IPS-18a (cell line): ENCODE measurements around the gene ZYG11A.

Experiments
- H3K27ac ChIP-seq: one replicate; pipeline ENCODE4 v1.5.1; 2013; ENCODE audit warnings: low read length
- H3K27me3 ChIP-seq: one replicate; pipeline ENCODE4 v1.6.1; 2013; ENCODE audit warnings: mild to moderate bottlenecking, low read length; ENCODE audit not compliant: control insufficient read depth, insufficient read depth
- H3K36me3 ChIP-seq: one replicate; pipeline ENCODE4 v1.6.1; 2013; ENCODE audit warnings: low read depth, low read length; ENCODE audit not compliant: control insufficient read depth
- H3K4me1 ChIP-seq: one replicate; pipeline ENCODE4 v1.6.1; 2013; ENCODE audit warnings: low read depth, low read length; ENCODE audit not compliant: control insufficient read depth
- H3K4me3 ChIP-seq: one replicate; pipeline ENCODE4 v1.5.1; 2013; ENCODE audit warnings: low read length
- H3K9ac ChIP-seq: one replicate; pipeline ENCODE4 v1.6.1; 2013; ENCODE audit warnings: mild to moderate bottlenecking, low read length, moderate library complexity
- H3K9me3 ChIP-seq: one replicate; pipeline ENCODE4 v1.6.1; 2013; ENCODE audit warnings: low read depth, low read length; ENCODE audit not compliant: control insufficient read depth

The ZYG11A gene

DNA sequence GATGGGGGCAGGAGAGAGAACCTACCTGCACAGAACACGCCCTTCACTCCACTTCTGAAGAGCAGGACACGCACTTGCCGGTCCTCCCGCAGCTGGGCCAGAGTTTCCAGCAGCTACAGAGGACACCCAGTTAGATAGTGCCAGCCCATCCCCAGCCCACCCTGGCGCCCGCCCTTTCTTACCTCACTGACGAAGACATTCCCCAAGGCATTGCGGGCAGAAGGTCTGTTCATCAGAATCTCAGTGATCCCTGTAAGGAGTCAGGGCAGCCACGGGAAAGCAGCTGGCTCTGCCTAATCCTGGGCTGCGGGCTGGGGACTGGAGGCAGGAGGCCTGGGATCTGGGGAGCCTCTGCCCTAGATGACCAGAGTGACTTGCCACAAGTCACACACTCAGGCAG, 69.0 kb downstream of the ZYG11A start:
- H3K4me1 ChIP-seq, result peaks cover 5% of the 10 kb centered on the region
- no peak overlapping the region for H3K4me3 ChIP-seq
- H3K36me3 ChIP-seq, result no peaks in the 10 kb centered on the region
- H3K9me3 ChIP-seq, result no peaks in the 10 kb centered on the region
- no peak overlapping the region for H3K27ac ChIP-seq
- H3K9ac ChIP-seq, result no peak overlapping the region
- H3K27me3 ChIP-seq, result no peaks in the 10 kb centered on the region

DNA sequence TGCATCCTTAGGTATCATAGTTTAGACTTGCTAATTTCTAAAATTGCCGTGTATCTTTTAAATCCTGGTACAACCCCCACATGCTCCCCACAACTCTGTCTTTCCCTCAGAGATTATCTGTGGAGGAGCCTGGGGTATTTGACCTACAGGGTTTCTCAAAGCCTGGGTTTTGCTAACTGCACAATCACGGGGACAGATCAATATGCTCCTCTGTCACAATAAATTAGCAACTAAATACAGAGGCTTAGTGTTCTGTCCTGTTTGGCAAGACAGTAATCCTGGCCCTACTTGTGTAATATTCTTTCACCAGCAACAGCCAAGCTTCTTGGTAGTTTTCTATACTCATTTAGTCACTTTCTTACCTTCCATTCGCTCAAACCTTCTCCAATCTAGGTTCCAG, 70.5 kb downstream of the ZYG11A start:
- H3K27me3 ChIP-seq, result no peaks in the 10 kb centered on the region
- no peak overlapping the region for H3K4me3 ChIP-seq
- no peak overlapping the region for H3K9ac ChIP-seq
- H3K27ac ChIP-seq, result no peak overlapping the region
- no peaks in the 10 kb centered on the region for H3K9me3 ChIP-seq
- peaks cover 5% of the 10 kb centered on the region for H3K4me1 ChIP-seq
- no peaks in the 10 kb centered on the region for H3K36me3 ChIP-seq

DNA sequence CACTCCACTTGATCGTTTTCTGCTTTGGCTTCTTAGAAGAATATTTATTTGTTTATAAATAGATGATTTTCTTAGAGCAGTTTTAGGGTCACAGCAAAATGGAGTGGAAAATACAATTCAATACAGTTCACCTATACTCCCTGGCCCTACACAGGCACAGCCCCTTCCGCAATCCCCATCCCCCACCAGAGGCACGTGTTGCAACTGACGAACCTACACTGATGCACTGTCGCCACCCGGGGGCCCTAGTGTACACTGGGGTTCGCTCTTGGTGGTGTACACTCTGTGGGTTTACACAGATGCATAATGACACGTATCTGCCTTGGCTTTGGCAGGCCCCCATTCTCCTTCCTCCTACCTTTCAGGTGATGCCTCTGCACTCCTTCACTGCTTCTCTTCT, 71.0 kb downstream of the ZYG11A start:
- Histone ChIP-seq H3K9ac (no peak overlapping the region), H3K27me3 (no peaks in the 10 kb centered on the region), H3K4me1 (peaks cover 5% of the 10 kb centered on the region), H3K4me3 (no peak overlapping the region), H3K36me3 (no peaks in the 10 kb centered on the region), H3K9me3 (no peaks in the 10 kb centered on the region), H3K27ac (no peak overlapping the region)

- no peaks in the 10 kb centered on the region for H3K36me3 ChIP-seq
- no peak overlapping the region for H3K27ac ChIP-seq
- peaks cover 5% of the 10 kb centered on the region for H3K4me1 ChIP-seq
- H3K27me3 ChIP-seq, result no peaks in the 10 kb centered on the region
- no peak overlapping the region for H3K9ac ChIP-seq
- H3K9me3 ChIP-seq, result no peaks in the 10 kb centered on the region
- H3K4me3 ChIP-seq, result no peak overlapping the region
These were observed 71.9 kb downstream of the ZYG11A start for GRCh38 chr1:52914463-52914862.

GRCh38 chr1:52915211-52915854, 72.8 kb downstream of the ZYG11A start:
- H3K27ac ChIP-seq, result no peak overlapping the region
- H3K4me1 ChIP-seq, result peaks cover 5% of the 10 kb centered on the region
- H3K9me3 ChIP-seq, result no peaks in the 10 kb centered on the region
- peaks cover 2% of the 10 kb centered on the region for H3K27me3 ChIP-seq
- H3K4me3 ChIP-seq, result no peak overlapping the region
- no peak overlapping the region for H3K9ac ChIP-seq
- no peaks in the 10 kb centered on the region for H3K36me3 ChIP-seq

- Histone ChIP-seq H3K4me1 (peaks cover 5% of the 10 kb centered on the region), H3K27me3 (peaks cover 7% of the 10 kb centered on the region), H3K9ac (no peak overlapping the region), H3K4me3 (no peak overlapping the region), H3K36me3 (no peaks in the 10 kb centered on the region), H3K27ac (no peak overlapping the region), H3K9me3 (no peaks in the 10 kb centered on the region)
These were observed 73.3 kb downstream of the ZYG11A start for GRCh38 chr1:52915855-52916220.

DNA sequence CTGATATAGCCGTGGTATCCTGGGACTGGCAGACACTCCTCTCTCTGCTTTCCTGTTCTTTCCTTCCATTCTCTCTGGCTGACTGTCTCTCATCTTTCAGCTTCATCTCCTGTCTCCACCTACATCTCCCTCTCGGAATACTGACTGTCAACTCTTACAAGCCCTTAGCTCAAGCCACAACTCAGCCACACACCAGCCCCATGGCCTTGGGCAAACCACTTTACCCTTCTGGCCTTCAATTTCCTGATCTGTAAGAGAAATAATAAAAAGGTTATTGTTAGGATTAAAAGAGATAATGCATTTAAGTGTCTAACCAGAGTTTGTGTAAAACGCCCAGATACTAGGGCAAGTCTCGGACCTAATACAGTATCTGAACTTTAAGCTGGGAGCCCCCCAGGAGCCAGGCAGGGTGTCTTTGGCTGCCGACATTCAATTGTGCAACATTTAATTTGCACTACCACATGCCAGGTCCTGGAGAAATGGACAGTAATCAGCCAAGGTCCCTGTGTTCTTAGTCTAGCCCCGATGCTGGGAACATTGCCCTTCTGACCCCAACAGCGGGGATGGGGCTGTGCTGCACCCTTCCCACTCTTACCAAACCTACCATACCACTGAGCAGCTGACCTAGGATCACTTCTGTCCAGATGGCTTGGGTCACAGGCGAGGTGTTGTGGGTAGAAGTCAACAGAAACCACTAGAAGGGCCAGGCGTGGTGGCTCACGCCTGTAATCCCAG, 73.8 kb downstream of the ZYG11A start:
- no peak overlapping the region for H3K9ac ChIP-seq
- no peaks in the 10 kb centered on the region for H3K36me3 ChIP-seq
- H3K27ac ChIP-seq, result no peak overlapping the region
- no peak overlapping the region for H3K4me3 ChIP-seq
- no peaks in the 10 kb centered on the region for H3K9me3 ChIP-seq
- peaks cover 5% of the 10 kb centered on the region for H3K4me1 ChIP-seq
- H3K27me3 ChIP-seq, result peaks cover 7% of the 10 kb centered on the region

DNA sequence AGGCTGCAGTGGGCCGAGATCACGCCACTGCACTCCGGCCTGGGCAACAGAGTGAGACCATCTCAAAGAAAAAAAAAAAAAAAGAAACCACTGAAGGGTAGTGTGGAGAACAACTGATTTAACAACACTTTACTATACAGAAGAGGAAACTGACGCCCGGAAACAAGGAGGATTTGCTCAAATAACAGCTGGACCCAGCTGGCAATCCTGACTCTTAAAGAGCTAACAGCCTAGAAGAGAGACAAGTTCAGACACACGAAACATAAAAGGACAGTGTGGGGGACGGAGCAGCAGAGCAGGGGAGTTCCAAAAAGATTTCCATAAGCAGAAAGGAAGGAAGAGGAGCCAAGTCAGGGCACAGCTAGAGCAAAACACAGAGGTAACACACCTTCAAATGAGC, 74.6 kb downstream of the ZYG11A start:
- Histone ChIP-seq H3K27me3 (peaks cover 12% of the 10 kb centered on the region), H3K36me3 (no peaks in the 10 kb centered on the region), H3K9me3 (no peaks in the 10 kb centered on the region), H3K27ac (no peak overlapping the region), H3K4me3 (no peak overlapping the region), H3K4me1 (peaks cover 5% of the 10 kb centered on the region), H3K9ac (no peak overlapping the region)

DNA sequence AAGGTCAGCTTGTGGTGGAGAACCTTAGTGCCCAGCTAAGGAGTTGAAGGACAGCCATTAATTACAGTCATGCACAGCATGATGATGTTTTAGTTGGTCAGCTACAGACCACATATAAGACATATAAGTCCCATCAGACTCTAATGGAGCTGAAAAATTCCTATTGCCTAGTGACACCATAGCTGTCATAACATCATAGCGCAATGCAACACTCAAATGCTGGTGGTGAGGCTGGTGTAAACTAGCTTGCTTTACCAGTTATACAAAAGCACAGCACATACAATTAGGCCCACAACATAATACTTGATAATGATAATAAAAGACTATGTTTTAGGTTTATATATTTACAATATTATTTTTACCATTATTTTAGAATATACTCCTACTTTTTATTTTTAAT, 75.0 kb downstream of the ZYG11A start:
- Histone ChIP-seq H3K9me3 (no peaks in the 10 kb centered on the region), H3K9ac (no peak overlapping the region), H3K4me3 (no peak overlapping the region), H3K4me1 (peaks cover 5% of the 10 kb centered on the region), H3K27me3 (peaks cover 12% of the 10 kb centered on the region), H3K36me3 (no peaks in the 10 kb centered on the region), H3K27ac (no peak overlapping the region)

DNA sequence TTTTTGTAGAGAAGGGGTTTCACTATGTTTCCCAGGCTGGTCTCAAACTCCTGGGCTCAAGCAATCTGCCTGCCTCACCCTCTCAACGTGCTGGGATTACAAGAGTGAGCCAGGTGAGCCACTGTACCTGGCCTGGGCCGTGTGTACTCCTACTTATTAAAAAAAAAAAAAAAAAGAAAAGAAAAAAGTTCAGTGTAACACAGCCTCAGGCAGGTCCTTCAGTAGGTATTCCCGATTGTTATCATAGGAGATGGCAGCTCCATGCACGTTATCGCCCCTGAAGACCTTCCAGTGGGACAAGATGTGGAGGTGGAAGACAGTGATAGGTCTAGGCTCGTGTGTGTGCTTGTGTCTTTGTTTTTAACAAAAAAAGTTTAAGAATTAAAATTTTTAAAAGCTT, 75.6 kb downstream of the ZYG11A start:
- H3K4me3 ChIP-seq, result no peak overlapping the region
- peaks cover under 1% of the 10 kb centered on the region for H3K4me1 ChIP-seq
- H3K36me3 ChIP-seq, result no peaks in the 10 kb centered on the region
- no peak overlapping the region for H3K9ac ChIP-seq
- H3K27ac ChIP-seq, result no peak overlapping the region
- peaks cover 12% of the 10 kb centered on the region for H3K27me3 ChIP-seq
- no peaks in the 10 kb centered on the region for H3K9me3 ChIP-seq

DNA sequence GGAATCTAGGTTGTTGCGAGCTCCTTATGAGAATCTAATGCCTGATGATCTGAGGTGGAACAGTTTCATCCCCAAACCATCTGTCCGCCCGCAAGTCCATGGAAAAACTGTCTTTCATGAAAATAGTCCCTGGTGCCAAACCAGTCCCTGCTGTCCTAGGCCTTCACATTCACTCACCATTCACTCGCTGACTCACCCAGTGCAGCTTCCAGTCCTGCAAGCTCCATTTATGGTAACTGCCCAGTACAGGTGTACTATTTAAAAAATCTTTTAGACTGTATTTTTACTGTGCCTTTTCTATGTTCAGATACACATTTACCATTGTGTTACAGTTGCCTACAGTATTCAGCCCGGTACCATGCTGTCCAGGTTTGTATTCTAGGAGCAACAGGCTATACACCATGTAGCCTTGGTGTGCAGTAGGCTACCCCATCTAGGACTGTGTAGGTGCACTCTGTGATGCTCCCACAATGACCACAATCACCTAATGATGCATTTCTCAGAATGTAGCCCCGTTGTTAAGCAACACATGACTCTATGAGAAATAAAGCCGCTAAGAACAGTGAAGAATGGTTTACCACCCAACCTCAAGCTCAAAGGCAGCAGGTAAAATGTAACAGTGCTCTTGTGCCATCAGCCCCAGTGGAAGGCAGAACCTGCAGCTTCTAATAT, 76.6 kb downstream of the ZYG11A start:
- H3K4me1 ChIP-seq, result no peaks in the 10 kb centered on the region
- H3K27ac ChIP-seq, result no peak overlapping the region
- H3K9ac ChIP-seq, result no peak overlapping the region
- no peaks in the 10 kb centered on the region for H3K9me3 ChIP-seq
- peaks cover 12% of the 10 kb centered on the region for H3K27me3 ChIP-seq
- no peak overlapping the region for H3K4me3 ChIP-seq
- no peaks in the 10 kb centered on the region for H3K36me3 ChIP-seq
